ENCODE data around the gene COL24A1. TPM values are rescaled to one million over a fixed set of nuclear protein-coding genes. Genes with fewer than 3 reads are reported as not detected.

COL24A1 gene
- total RNA-seq, 2 donors from 2014 or later = 0.12 to 0.34 TPM

DNA sequence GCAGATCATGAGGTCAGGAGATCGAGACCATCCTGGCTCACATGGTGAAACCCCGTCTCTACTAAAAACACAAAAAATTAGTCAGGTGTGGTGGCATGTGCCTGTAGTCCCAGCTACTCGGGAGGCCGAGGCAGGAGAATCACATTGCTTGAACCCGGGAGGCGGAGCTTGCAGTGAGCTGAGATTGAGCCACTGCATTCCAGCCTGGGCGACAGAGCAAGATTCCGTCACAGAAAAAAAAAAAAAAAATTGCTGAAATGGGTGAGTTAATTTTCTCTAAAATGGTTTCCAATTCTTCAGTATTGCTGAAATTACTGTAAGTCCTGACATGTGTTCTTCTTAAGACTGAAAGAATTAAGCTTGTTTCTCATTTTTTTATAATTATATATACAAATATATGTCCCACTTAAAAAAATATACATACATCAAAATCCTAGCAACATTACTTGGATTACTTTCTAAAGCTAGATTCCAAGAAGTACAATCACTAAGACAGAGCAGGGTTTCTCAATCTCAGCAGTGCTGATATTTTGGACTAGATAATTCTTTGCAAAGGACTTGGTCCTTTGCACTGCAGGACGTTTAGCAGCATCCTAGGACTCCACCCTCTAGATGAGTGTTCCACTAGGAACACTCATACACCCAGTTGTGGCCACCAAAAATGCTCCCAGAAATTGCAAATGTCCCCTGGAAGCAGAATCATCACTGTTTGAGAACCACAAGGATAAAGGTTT lies 473.1 kb downstream of the COL24A1 start:
- no peak for DNase-seq
- H3K27ac Mint-ChIP-seq = no peak overlapping the region
- ATAC-seq (replicated peaks in 1 of 2) = no peak

DNA sequence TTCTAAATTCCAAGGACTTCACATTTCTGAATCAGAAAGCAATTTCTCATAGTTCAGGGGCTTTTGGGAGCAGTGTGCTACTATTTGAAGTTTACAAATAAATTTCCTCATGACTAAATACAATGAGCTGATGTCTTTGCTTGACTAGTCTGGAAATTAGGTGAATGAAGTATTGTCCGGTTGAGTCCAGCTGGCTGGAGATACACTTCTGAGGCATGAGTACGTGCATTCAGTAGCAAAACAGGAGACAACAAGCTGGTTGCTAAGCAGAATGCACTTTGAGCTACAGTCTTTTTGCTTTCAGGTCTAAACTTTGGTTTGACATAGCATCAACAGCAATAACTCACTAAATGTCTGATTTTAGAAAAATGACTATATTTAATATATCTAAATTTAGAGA lies 475.5 kb downstream of the COL24A1 start:
- no peaks in the 10 kb centered on the region for H3K27me3 Mint-ChIP-seq (ENCODE audit: low read depth)
- no peak overlapping the region for H3K27ac Mint-ChIP-seq
- no peak for DNase-seq
- peaks cover 1 to 3% of the 10 kb centered on the region in 2 donors for H3K36me3 Mint-ChIP-seq (ENCODE audit: insufficient read depth in 2 of 2)
- no peaks in the 10 kb centered on the region for H3K4me1 Mint-ChIP-seq (ENCODE audit: low read depth)
- no peak overlapping the region for H3K4me3 Mint-ChIP-seq
- no peaks in the 10 kb centered on the region for H3K9me3 Mint-ChIP-seq
- ATAC-seq (replicated peaks in 1 of 2) = no peak

More for the DNA sequence above, 473.1 kb downstream of the COL24A1 start:
- no peaks in the 10 kb centered on the region for H3K27me3 Mint-ChIP-seq (ENCODE audit: low read depth)
- H3K36me3 Mint-ChIP-seq (ENCODE audit: insufficient read depth in 2 of 2) = peaks cover 5% of the 10 kb centered on the region in 2 donors
- no peak overlapping the region for H3K4me3 Mint-ChIP-seq
- no peaks in the 10 kb centered on the region for H3K4me1 Mint-ChIP-seq (ENCODE audit: low read depth)
- H3K9me3 Mint-ChIP-seq = no peaks in the 10 kb centered on the region

Other genes starting within 250 kb of the COL24A1 start
- gene ODF2L, start 239.6 kb upstream of the COL24A1 start, total RNA-seq = 10 to 100 TPM; 31.8 to 39.2 TPM